ENCODE results near the gene LBHD2. TPM values are rescaled to one million over a fixed set of nuclear protein-coding genes. Genes with fewer than 3 reads are reported as not detected.

The LBHD2 gene
- total RNA-seq, 1 donor from 2014 or later, result not detected

DNA sequence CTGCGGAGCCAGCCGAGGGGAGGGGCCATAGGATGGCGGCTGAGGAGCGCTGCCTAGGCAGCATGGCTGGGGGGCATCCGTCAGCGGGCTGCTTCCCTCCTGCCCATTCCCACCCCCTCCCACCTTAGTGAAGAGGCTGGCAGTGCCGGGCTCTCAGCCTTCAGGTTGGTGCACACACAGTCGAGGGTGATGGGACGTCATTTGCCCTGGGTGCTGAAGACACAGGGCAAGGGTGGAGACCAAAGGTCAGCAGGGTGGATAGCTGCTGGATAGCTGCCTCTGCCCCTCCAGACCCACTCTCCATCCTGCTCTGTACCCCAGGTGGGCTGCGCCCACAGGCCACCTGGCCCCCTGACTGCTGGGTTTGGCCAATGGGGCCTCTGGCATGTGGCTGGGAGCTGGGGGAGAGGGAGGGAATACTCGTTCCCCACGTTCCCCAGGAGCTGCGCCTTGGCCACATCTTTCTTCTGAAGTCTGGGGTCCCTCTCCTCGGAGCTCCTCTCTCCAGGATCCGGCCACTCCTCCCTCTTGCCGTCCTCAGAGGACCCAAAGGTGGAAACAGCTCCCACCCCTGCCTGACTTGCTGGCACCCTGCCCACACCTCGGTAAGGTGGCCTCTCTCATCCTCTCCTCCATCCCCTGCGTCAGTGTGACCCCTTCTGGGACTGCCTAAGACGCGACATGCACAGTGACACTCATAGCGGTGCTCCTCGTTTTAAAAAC, 15.5 kb upstream of the LBHD2 start:
- DNase-seq (ENCODE audit: low read depth), result no peak

DNA sequence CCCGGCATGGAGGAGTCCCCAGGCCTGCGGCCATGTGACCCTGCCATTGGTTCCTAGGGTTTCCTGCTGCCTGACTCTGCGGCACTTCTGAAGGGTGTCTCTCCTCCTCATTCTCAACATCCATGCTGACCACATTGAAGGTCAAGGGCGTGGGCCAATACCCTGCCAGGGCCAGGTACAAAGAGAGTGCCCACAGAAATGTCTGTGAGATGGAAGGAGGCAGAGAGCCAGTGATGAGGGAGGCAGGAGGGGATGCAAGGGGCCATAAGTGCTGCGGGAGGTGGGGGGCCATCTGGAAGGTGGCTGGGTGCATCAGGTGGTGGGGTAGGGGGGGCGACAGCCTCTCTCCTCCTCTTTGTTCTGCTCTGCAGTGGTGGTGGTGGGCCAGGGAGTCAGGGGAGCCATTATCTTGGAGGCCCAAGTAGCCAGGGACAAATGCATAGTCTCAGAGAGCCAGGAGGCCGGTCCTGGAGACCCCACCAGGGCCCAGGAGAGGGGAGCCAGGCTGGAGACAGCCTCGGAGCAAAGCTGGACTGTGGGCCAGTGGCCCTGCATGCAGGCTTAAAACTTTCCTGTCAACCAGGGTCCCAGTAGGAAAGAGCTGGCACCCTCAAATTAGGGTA, 13.6 kb upstream of the LBHD2 start:
- no peak for DNase-seq (ENCODE audit: low read depth)

DNA sequence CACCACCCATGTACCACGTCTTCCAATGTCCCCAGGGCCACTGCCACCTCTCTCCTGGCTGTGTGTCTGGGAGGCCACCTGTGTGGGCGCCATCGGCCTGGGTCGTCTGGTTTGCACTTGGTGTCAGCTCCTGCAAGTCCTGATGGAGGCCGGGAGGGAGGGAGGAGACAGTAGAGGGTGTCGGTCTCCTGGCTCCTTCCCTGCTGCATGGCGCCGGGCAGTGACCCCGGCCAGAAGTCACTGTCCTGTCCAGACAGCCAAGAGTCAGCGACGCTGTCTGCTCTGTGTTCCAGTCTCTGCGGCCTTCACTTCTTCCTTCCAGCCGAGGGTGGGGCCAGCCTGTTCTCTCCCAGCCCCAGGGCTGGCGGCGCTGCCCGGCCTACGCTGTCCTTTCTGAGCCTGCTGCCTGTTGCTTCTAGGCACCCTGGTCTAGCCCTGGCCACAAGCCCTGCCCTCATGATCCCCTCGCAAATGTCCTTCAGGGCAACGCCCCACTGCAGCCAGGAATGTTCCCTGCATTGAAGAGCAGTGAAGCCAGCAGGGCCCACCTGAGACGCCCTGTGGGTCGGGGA, 13.0 kb upstream of the LBHD2 start:
- DNase-seq (ENCODE audit: low read depth), result peak; percentile 34

DNA sequence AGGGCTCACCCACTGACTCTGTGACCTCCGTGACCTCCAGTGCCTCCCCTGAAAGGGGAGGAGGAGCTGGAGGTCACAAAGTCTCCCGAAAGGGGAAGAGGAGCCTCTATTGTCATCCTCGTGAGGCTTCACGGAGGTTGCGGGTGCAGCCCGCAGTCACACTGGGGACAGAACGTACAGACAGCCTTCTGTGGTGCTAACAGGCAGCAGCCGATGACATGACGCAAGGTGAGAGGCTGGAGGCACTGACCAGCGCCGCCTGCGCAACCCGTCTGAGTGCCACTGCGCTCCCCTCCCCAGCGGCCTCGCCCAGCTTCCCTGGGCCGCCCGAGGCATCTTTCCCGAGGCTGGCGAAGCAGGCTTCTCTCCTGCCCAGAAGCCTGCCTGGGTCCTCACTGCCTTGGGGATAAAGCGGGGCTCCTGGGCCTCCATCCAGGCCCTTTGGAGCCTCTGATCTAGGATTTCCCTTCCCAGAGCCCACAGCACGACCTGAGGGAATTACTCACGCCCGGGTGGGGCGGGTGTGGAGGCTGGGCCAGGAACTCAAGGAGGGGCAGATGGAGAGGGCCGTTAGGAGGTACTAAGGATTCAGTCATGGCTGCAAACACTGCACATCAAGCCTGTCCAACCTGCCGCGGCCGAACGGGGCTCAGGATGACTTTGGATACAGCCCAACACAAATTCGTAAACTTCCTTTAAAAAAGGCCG, 12.3 kb upstream of the LBHD2 start:
- peak; percentile 44 for DNase-seq (ENCODE audit: low read depth)

DNA sequence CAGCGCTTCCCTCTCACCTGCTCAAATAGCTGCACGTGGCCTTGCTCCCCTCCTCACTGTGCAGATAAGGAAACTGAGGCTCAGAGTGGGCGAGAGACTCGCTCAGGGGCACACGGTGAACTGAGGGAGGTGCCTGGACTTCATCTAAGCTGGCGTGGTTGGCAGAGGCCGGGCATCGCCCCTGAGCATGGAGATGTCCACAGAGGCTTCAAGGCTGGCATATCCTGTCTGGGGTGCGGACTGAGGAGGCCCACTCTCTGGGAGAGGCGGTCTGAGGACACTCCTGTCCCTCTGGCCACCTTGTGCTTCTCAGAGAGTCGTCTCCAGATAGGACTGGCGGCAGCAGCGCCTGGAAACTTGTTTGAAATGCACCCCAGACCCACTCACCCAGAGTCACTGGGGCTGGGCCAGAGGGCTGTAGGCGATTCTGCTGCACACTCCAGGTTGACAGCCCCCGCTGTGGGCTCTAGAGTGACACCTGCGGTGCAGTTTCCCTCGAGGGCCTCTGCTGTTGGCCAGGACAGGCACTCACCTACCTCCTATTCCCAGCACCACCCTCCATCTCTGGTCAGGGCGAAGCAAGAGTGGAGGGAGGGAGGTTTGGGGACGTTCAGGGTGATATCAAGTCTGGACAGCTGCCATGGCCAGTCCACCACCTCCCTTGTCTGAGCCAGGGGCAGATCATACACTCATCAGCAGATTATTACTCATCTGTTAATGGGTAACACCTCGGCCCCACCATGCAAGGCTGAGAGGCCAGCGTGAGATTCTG, 11.2 kb upstream of the LBHD2 start:
- peak; percentile 96 for DNase-seq (ENCODE audit: low read depth)

DNA sequence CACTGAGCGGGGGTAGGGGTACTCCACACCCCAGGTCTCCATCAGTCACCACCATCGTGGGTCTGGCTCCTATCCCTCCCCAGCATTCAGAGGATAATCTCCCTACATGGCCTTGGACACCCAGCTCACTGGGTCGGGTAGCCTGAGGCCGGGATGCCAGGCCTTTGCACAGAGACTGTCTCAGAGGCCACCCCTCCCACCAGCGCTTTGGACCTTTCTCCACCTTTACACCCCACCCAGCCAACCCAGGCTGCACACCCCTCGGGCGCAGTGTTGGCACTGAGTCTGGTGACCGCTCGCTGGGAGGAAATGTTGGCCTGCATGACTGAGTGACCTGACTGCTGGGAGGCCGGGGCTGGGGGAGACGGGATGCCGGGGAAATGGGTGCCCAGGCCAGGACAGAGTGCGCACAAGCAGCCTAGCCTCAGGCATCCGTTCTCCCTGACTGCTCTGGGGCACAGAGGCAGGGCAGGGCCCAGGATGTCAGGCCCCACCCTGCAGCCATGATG, 10.6 kb upstream of the LBHD2 start:
- DNase-seq (ENCODE audit: low read depth), result peak; percentile 88

DNA sequence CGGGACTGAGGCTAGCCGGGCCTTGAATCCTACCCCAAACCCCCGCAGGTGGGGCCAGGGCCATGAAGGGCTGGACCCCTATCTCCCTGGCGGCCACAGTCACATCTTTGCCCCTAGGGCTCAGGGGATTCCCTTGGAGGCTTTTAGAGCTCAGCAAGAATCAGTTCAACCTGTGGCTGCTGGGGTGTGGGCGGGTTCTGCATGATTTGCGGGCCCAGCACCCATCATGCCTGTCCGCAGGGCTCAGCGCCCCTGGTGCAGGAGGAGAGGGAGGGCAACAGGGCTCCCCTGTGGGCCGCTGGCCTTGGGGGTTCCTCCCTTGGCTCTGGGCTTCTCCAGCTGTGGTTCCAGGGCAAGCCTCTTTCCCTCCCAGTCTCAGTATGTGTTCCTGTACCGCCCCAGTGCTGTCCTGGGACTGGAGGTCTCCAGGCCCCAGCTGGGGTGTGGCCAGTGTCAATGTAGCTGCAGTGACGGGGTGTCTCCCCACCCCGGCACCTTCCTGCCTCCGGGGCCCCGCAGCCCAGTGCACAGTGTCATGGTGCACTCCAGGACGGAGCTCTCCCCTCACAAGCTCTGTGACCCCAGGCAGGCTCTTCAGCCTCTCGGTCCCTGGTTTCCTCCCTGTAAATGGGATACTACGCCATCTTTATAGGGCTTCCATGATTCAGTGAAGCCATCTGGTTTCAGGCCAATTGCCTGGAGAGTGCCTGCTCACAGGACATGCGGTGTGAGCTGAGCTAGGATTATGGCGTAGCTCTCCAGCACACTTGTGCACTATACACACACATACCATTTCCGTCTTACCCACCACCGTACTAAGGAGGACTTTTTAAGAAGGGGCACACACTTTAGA, 9.9 kb upstream of the LBHD2 start:
- DNase-seq (ENCODE audit: low read depth), result peak; percentile 61

DNA sequence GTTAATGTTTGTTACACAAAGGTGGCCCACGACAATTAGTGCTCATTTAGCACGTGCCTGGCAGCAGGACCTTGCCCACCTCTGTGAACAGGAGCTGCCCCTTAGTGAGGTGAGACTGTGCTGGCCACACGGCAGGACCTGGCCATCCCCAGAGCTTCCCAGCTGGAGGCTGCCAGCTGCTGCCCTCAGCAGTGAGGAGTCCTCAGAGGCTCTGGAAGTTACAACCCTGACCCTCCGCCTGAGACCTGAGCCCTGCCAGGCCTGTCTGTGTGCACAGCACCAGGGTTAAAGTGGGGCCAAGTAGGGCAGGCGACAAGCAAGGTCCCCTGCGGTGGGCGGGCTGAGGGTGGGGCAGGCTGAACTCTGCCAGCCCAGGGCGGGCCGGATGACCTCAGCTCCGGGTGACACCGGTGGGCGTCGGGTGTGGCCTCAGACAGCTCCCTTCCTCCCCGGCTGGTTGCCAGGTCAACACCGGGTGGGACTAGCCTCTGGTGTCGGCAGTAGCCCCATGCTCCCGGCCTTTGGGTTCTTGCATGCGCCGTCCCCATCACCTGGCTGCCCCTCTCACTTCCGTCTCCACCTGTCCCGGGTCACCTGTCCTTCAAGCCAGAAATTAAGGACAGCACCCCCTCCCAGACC, 9.2 kb upstream of the LBHD2 start:
- peak; percentile 40 for DNase-seq (ENCODE audit: low read depth)

DNA sequence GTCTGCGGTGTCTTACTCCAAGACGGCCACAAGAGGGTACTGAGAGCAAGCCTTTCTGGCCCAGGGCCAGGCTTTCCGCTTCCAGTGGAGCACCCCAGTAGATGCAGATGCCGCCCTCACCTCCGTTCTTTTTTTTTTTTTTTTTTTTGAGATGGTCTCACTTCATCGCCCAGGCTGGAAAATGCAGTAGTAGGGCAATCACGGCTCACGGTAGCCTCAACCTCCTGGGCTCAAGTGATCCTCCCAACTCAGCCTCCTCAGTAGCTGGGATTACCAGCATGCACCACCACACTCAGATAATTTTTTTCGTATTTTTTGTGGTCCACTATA, 5.6 kb upstream of the LBHD2 start:
- DNase-seq (ENCODE audit: low read depth), result peak; percentile 72

DNA sequence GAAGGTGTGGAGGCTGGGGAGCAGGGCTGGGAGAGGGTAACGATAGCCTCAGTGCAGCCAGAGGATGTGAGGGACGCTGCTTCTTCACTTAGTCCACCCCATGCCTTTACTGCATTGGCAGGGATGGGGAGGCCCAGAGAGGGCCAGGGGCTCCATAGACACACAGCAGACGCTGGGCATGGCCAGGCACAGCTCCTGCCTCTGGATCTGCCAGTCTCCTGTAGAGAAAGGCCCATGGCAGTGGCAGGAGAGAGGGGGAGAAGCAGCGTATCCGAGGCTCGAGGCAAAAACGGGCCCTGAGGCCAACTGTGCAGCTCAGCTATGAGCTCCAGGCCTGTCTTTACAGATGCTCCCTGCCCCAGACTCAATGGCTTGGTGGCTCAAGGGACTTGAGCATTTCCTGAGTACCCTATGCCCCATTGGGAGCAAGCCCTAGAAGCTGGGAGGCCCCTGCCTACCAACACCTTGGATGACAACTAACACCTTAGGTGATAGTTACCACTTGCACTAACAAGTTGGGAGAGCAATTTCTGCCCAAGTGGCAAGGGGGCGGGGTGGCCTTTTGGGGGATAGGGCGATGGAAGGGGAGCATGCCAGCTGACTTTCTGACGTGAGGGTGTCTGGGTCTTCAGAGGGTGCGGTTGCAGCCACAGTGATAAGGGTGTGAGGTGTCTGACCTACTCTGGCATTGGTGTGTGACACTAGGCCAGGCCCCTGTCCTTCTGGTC, 5.0 kb upstream of the LBHD2 start:
- no peak for DNase-seq (ENCODE audit: low read depth)

DNA sequence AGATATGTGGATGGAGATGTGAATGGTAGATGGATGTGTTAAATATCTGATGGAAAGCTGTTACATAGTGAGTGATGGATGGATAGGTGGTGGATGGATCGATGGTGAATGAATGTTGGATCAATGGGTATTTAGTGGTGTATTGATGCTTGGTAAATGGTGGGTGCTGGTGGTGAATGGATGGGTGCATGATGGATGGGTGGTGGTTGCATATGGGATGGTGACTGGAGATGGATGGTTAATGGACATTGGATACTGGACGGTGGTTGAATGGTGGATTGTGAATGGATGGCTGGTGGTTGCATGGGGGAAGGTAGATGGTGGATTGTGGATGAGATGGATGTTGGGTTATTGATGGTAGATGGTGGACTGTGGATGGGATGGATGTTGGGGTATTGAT, 2.1 kb upstream of the LBHD2 start:
- DNase-seq (ENCODE audit: low read depth), result no peak

DNA sequence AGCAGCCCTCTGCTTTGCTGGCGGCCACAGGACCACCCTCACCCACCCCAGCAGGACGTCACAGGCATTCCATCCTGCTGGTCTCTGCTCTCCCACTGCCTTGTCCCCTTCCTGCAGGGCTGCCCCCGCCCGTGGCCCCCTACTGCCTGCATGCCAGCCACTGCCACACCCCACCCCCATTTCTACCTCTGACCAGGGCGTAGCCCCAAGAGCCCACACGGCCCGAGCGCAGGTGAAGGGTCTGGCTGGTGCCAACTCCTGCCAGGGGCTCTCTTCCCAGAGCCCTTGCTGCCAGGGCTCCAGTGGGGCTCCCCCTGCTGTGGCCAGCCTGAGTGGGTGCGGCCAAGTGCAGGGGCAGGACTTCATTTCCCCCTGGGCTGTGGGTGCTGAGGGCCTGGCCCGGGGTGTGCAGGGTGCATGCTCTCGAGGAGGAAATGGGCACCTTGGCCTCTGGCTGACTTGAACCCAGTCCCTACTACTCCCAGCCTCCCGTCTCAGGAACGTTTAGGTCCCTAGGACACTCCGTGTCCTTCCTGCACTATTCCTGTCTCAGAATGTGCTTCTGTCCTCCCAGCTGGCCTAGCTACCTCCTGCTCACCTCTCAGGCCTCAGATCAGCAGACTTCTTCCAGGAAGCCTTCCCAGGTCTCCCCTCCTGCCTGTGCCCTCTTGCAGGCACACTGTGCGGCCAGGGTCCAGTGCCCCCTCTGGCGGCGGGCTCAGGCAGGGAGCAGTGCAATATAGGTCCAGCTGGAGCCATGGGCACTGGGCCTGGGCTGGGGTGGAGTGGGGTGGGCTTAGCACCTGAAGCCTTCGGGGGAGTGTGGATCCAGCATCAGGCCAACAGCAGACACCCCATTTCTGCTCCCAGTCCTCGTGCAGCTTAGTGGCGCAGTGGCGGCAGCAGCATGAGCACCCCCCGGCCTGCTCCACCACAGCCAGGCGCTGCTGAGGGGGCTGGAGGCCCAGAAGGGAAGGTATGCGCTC, 1.4 kb downstream of the LBHD2 start:
- no peak for DNase-seq (ENCODE audit: low read depth)

DNA sequence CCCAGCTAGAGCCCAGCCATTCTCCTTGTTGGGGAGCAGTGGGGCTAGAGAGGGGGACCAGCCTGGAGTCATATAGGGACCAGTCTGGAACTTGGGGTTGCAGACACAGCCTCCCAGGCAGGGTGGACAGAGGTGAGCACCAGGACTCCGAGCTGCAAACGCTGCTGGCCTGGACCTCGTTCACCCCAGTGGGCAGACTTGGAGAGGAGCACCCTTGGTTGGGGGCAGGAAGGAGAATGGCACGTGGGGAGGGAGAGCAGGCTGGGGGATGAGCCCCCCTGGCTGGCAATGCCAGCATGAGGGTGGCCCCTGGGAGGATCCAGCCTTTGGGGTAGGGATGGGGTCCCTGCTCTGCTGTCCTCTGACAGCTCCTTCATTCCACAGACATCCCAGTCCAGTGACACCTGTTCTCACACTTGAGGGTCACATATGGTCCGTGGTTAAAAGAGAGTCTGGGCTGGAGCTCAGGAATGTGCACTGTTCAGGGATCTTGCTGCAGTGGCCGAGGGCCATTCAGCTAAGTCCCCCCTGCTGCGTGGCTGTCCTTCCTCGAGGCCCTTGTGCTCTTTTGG, 2.8 kb downstream of the LBHD2 start:
- DNase-seq (ENCODE audit: low read depth), result no peak

DNA sequence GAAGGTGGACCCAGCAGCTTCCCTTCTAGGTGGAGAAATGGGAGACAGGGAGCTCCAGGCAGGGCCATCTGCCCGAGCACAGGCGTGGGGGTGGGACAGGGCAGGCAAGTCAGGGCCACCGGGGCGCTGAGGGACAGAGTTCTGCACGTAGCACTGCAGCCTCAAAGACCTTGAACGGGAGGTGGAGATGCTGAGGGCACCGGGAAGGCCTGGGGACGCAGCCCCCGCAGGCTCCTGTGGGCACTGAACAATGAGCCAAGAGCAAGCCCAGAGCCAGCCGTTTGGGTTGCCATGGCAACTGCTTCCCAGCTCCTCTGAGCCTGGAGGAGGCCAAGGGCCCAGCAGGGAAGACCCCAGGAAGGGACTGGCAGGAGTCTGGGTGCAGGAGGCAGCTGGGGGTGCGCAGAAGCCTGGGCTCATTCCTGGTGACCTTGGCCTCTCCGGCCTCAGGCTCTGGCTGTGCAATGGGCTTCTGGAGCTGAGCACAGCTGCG, 3.4 kb downstream of the LBHD2 start:
- DNase-seq (ENCODE audit: low read depth), result no peak

DNA sequence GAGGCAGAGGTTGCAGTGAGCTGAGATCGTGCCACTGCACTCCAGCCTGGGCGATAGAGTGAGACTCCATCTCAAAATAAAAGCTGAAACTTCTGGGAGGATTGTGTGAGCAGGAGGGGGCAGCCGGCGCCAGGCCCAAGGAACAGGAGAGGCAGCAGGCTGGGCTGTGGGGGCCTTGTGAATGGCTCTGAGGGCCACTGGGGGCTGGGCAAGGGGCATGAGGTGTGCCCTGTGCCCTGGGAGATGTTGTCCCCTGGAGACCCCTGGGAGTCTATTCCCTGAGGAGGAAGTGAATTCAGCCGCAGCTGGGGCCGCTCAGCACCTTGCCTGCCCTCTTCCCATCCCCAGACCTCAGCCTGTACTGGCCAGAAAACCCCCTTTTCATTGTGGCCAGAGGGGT, 4.9 kb downstream of the LBHD2 start:
- DNase-seq (ENCODE audit: low read depth), result no peak

DNA sequence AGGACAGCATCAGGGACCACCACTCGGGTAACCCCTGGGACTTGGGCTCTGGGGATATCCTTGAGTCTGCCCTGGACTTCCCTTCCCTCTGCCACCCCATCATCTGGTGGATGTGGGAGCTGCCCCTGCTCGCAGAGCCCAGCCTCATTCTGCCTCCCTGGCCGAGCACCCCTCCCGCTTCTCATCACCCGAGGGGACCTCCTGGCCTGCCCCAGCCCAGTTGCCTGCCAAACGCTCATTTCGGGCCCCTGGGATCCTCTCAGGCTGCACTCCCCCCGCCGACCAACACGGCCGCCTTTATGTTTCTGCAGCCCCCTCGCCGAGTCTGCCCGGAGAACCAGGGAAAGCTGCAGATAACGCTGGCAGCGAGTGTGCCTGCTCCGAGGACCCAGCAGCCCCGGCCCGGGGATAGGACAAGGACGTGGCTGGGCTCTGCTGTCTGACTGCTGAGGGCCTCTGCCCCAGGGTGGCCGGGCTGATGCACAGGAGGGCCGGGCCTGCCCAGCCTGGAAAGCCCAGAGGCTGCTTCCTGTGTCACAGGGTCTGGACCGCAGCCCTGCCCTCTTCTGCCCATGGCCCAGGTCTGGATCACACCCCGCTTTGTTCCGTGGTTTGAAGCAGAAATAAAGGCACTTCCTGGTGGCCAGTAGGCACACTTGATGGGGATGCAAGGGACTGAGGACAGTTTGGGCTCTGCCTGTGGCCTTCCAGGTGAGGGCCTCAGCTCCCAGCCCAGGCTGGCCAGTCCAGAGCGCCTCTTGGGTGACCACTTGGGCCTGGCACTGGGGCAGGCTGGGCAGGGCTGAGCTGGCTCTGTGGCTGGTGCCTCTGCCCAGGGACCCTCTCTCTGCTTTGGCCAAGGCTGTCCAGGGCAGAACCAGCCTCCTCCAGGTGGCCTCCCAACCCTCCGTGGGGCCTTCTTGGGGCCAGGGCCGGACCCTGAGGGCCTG, 5.7 kb downstream of the LBHD2 start:
- DNase-seq (ENCODE audit: low read depth), result no peak

DNA sequence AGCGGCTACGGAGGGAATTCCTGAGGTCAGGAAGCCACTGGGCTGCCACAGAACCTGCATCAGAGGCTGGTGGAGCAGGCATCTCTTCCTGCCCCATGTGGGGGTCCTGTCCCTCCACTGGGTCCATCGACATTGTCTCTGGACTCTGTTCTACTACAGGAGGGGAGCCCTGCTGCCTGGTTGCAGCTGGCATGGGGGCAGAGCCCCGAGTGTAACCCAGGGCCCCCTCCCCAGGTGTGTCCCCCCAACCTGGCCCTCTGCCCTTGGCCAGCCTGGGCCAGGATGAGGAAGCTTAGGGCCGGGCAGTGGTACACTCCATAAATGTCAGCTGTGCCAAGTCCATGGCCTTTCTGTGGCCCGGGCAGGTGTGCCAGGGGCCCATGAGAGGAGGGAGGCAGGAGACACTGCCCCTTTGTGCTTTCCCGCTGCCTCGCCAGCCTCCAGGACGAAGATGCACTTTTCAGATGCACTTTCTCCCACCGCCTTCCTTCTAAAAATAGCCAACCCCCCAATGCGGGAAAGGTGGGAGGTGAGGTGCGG, 6.5 kb downstream of the LBHD2 start:
- DNase-seq (ENCODE audit: low read depth), result no peak

Data from renal cortical epithelial cell (primary cell).